A549 (cell line): Measurements from ENCODE around the gene COPZ2. TPM values are rescaled to one million over a fixed set of nuclear protein-coding genes. Genes with fewer than 3 reads are reported as not detected.

Experiments used
- ATAC-seq, 2 experiments: fragments of 200-7000 bp in 1 of 2; fragments of >200 bp in 1 of 2; cut with Nextera tagmentation in 1 of 2; cut with Tn5 transposase in 1 of 2; 3 replicates each; pipeline versions ENCODE4 v1.8.0 to v1.9.1; 2018 to 2020; ENCODE audit warnings: mild to moderate bottlenecking in 1 of 2, moderate library complexity in 1 of 2
- CTCF ChIA-PET: fragments of 300-600 bp; sonication (Branson Sonifier 250); formaldehyde crosslinking; extraction: SDS; loops from one replicate; lab custom pipeline; 2021; ENCODE audit warnings: antibody characterized with exemption, inconsistent platforms; lab: Yijun Ruan, JAX
- POLR2A ChIA-PET: fragments of 350-600 bp; formaldehyde crosslinking; extraction: SDS; loops from one replicate; lab custom pipeline; 2021; ENCODE audit warnings: antibody characterized with exemption, inconsistent platforms; lab: Yijun Ruan, JAX
- DNase-seq, 2 experiments: peaks; one replicate each; pipeline versions ENCODE4 v3.0.0 to v3.0.0-alpha.2; 2011 to 2016; ENCODE audit warnings: low read depth in 1 of 2, low spot score in 1 of 2
- FAIRE-seq: peaks from 2 replicates; lab custom pipeline; 2011; peaks lifted over from hg19 to GRCh38; lab: Jason Lieb, UNC
- H3K27ac ChIP-seq, 2 experiments: fragments of >200 bp; sonication (Bioruptor Twin); formaldehyde crosslinking; 3 replicates each; pipeline ENCODE4 v1.5.1; 2016 to 2017
- H3K4me1 ChIP-seq: fragments of >200 bp; sonication (Bioruptor Twin); formaldehyde crosslinking; 3 replicates; pipeline ENCODE4 v1.6.1; 2016
- H3K4me2 ChIP-seq: fragments of >200 bp; sonication (Bioruptor Twin); formaldehyde crosslinking; 3 replicates; pipeline ENCODE4 v1.6.1; 2016
- H3K4me3 ChIP-seq: fragments of >200 bp; sonication (Bioruptor Twin); formaldehyde crosslinking; 3 replicates; pipeline ENCODE4 v1.5.1; 2016
- H3K9me3 ChIP-seq: fragments of >200 bp; sonication (Bioruptor Twin); formaldehyde crosslinking; 3 replicates; pipeline ENCODE4 v1.6.1; 2016
- BCL3 ChIP-seq: fragments of >200 bp; sonication (Bioruptor Twin); formaldehyde crosslinking; IDR thresholded peaks from 3 replicates; pipeline ENCODE4 v1.6.1; 2016
- CBX2 ChIP-seq: fragments of 200-600 bp; sonication (generic); IDR thresholded peaks from 2 replicates; pipeline ENCODE4 v1.6.1; 2016; ENCODE audit warnings: low read depth, mild to moderate bottlenecking, borderline replicate concordance
- CEBPB ChIP-seq, 2 experiments: fragments of >200 bp in 1 of 2; sonication (Bioruptor Twin) in 1 of 2; formaldehyde crosslinking in 1 of 2; IDR thresholded peaks; 2 replicates each; pipeline ENCODE4 v1.6.1; 2012 to 2016
- CHD2 ChIP-seq: fragments of 150-350 bp; IDR thresholded peaks from 2 replicates; pipeline ENCODE4 v1.6.1; 2014; ENCODE audit warnings: low read length; ENCODE audit not compliant: partially characterized antibody
- CTCF ChIP-seq: fragments of >200 bp; sonication (Bioruptor Twin); formaldehyde crosslinking; IDR thresholded peaks from 3 replicates; pipeline ENCODE4 v1.5.1; 2016
- EHMT2 ChIP-seq: fragments of 200-600 bp; sonication (generic); IDR thresholded peaks from 2 replicates; pipeline ENCODE4 v1.6.1; 2016; ENCODE audit warnings: antibody characterized with exemption, low read depth, mild to moderate bottlenecking, moderate library complexity
- ELK1 ChIP-seq: fragments of 150-350 bp; IDR thresholded peaks from 2 replicates; pipeline ENCODE4 v1.6.1; 2014; ENCODE audit warnings: low read depth, mild to moderate bottlenecking, low read length
- FOXS1 ChIP-seq: fragments of 250-450 bp; sonication (Bioruptor Pico); IDR thresholded peaks from 2 replicates; pipeline ENCODE4 v1.5.0; 2020; ENCODE audit warnings: mild to moderate bottlenecking, moderate library complexity
- HES2 ChIP-seq: fragments of >200 bp; sonication (Bioruptor Twin); formaldehyde crosslinking; IDR thresholded peaks from 2 replicates; pipeline ENCODE4 v1.6.1; 2016
- HOXA7 ChIP-seq: fragments of 250-450 bp; sonication (Bioruptor Pico); IDR thresholded peaks from 2 replicates; pipeline ENCODE4 v1.5.0; 2020; ENCODE audit warnings: mild to moderate bottlenecking, moderate library complexity
- HOXB5 ChIP-seq: fragments of 250-450 bp; sonication (Bioruptor Pico); IDR thresholded peaks from 2 replicates; pipeline ENCODE4 v1.5.0; 2020; ENCODE audit warnings: mild to moderate bottlenecking, moderate library complexity
- JUN ChIP-seq, 2 experiments: fragments of >200 bp; sonication (Bioruptor Twin); formaldehyde crosslinking; IDR thresholded peaks; 2 replicates in 1 of 2; 3 replicates in 1 of 2; pipeline ENCODE4 v1.6.1; 2016 to 2017
- JUNB ChIP-seq: fragments of >200 bp; sonication (Bioruptor Twin); formaldehyde crosslinking; IDR thresholded peaks from 2 replicates; pipeline ENCODE4 v1.6.1; 2016
- NPAS2 ChIP-seq: fragments of 250-450 bp; sonication (Bioruptor Pico); IDR thresholded peaks from 2 replicates; pipeline ENCODE4 v1.8.0; 2022; ENCODE audit warnings: mild to moderate bottlenecking, moderate library complexity, borderline replicate concordance
- NR3C1 ChIP-seq: fragments of >200 bp; sonication (Bioruptor Twin); formaldehyde crosslinking; IDR thresholded peaks from 3 replicates; pipeline ENCODE4 v1.6.1; 2017
- RARB ChIP-seq: fragments of 250-450 bp; sonication (Bioruptor Pico); IDR thresholded peaks from 2 replicates; pipeline ENCODE4 v1.8.0; 2021; ENCODE audit warnings: mild to moderate bottlenecking, moderate library complexity
- RFX5 ChIP-seq: fragments of 450-650 bp; IDR thresholded peaks from 2 replicates; pipeline ENCODE4 v1.7.1; 2014; ENCODE audit warnings: antibody characterized with exemption, mild to moderate bottlenecking, moderate library complexity
- RNF2 ChIP-seq: fragments of 200-600 bp; sonication (generic); IDR thresholded peaks from 2 replicates; pipeline ENCODE4 v1.6.1; 2016; ENCODE audit warnings: low read depth, mild to moderate bottlenecking, antibody characterized with exemption, moderate library complexity, borderline replicate concordance
- SMC3 ChIP-seq: fragments of >200 bp; sonication (Bioruptor Twin); formaldehyde crosslinking; IDR thresholded peaks from 3 replicates; pipeline ENCODE4 v1.6.1; 2018; ENCODE audit warnings: inconsistent platforms
- USF2 ChIP-seq: fragments of 450-650 bp; IDR thresholded peaks from 2 replicates; pipeline ENCODE4 v1.6.1; 2014; ENCODE audit warnings: antibody characterized with exemption
- ZFP36 ChIP-seq: fragments of 450-650 bp; IDR thresholded peaks from 2 replicates; pipeline ENCODE4 v1.6.1; 2014; ENCODE audit warnings: borderline replicate concordance; ENCODE audit not compliant: partially characterized antibody
- WGBS: methylation state at CpG from one replicate; pipeline ENCODE4 v1.1.6; 2017; ENCODE audit errors: missing lambda C conversion rate; 5-methylcytosine and 5-hydroxymethylcytosine counted together
- polyA plus RNA-seq, 4 experiments: library from polyadenylated mRNA; depleted of rRNA in 3 of 4; stranded (reverse); fragments of >200 nt; fragmentation: RNase III in 1 of 4; extraction: RNeasy Plus Mini Kit Qiagen cat#74134 plus additional on column Dnase treatment in 1 of 4; gene quantifications; 2 replicates in 3 of 4; 3 replicates in 1 of 4; pipeline ENCODE4 v1.2.3, GENCODE V29; 2011 to 2017

The COPZ2 gene
- polyA plus RNA-seq, 2 of the 4 experiments (the other 2 are of a cell fraction) = 10.6 to 19.3 TPM

- CTCF ChIA-PET = interaction anchor here (1.4 to 46.6 kb wide), 3 partner anchors 6 to 44 kb away, joined by 3 to 1398 read pairs (median 1398); partner anchors contain the start of genes COPZ2 and NFE2L1
- Histone ChIP-seq H3K4me3 (no peak overlapping the region), H3K4me1 (peaks cover 76% of the 10 kb centered on the region), H3K9me3 (no peaks in the 10 kb centered on the region), H3K27ac (peak overlapping the region; percentile 90 to 95), H3K4me2 (peak overlapping the region; percentile 94)
- WGBS = 89% methylated on average over 6 of the region's 6 CpGs
- ATAC-seq (no peak), DNase-seq (no peak), FAIRE-seq (no peak)
- TF ChIP-seq JUNB (no peak), USF2 (no peak), HOXB5 (CRISPR knock-in tag) (no peak), RFX5 (no peak), HOXA7 (CRISPR knock-in tag) (no peak)
- POLR2A ChIA-PET = interaction anchor here (0.7 kb wide), 1 partner anchor 15 kb away, joined by 3 read pairs; no protein-coding TSS in a partner anchor
These were observed 16.2 kb upstream of the COPZ2 start for GRCh38 chr17:48053758-48054237.

GRCh38 chr17:48052956-48053757 lies 15.6 kb upstream of the COPZ2 start:
- POLR2A ChIA-PET = interaction anchor here (0.7 kb wide), 1 partner anchor 15 kb away, joined by 3 read pairs; no protein-coding TSS in a partner anchor
- H3K27ac ChIP-seq = peak overlapping the region; percentile 90 to 95
- CTCF ChIA-PET = interaction anchor here (0.6 to 46.6 kb wide), 4 partner anchors 5 to 79 kb away, joined by 3 to 1398 read pairs (median 700); partner anchors contain the start of genes COPZ2 and NFE2L1
- peak overlapping the region; percentile 94 for H3K4me2 ChIP-seq
- no peaks in the 10 kb centered on the region for H3K9me3 ChIP-seq
- peaks cover 76% of the 10 kb centered on the region for H3K4me1 ChIP-seq
- no peak for DNase-seq
- FAIRE-seq = no peak
- TF ChIP-seq RARB (CRISPR knock-in tag) (no peak), CEBPB (IDR thresholded peaks at IDR 0.05) (no peak), CTCF (no peak), RNF2 (no peak), NR3C1 (no peak), FOXS1 (CRISPR knock-in tag) (no peak), RFX5 (no peak), CBX2 (no peak), HOXA7 (CRISPR knock-in tag) (no peak)
- no peak for ATAC-seq
- WGBS = 46% methylated on average over 5 of the region's 5 CpGs
- H3K4me3 ChIP-seq = peak overlapping the region; percentile 8; the same call in 1 of the 3 replicates

- no peak for FAIRE-seq
- H3K27ac ChIP-seq = peak overlapping the region; percentile 90 to 95; a peak in 4 of 6 replicates
- TF ChIP-seq SMC3 (no peak), JUN (IDR thresholded peaks at IDR 0.05) (no peak), NPAS2 (CRISPR knock-in tag) (no peak), HES2 (no peak), JUNB (no peak), BCL3 (no peak), EHMT2 (no peak), HOXB5 (CRISPR knock-in tag) (no peak), ZFP36 (no peak), ELK1 (no peak), CHD2 (no peak)
- TF ChIP-seq, all 56 proteins: peak for 0
- peak in 1 of 2 experiments; percentile 52 for DNase-seq
- ChIA-PET CTCF (interaction anchor here (10.4 to 46.6 kb wide), 3 partner anchors 4 to 25 kb away, joined by 114 to 1398 read pairs (median 1398); partner anchors contain the start of genes COPZ2 and NFE2L1), POLR2A (no interaction called here)
- Histone ChIP-seq H3K4me1 (peaks cover 76% of the 10 kb centered on the region), H3K4me2 (peak overlapping the region; percentile 94), H3K4me3 (no peak overlapping the region), H3K9me3 (no peaks in the 10 kb centered on the region)
- 71% methylated on average over 5 of the region's 5 CpGs for WGBS
- no peak for ATAC-seq
These were observed 14.3 kb upstream of the COPZ2 start for GRCh38 chr17:48051706-48052486.
